Spleen (tissue), 7 donors: ENCODE measurements around the gene PDE1A.

ENCODE experiments used
- CTCF ChIP-seq, 11 experiments: fragments of 200-600 bp in 7 of 11; fragments of 450-650 bp in 4 of 11; sonication (generic) in 4 of 11; IDR thresholded peaks in 8 of 11; conservative IDR thresholded peaks in 3 of 11; 1 replicate in 7 of 11; 2 replicates in 4 of 11; pipeline versions ENCODE4 v1.4.0 to v1.8.0; 2016 to 2021; ENCODE audit warnings: antibody characterized with exemption in 11 of 11, inconsistent platforms in 4 of 11, mild to moderate bottlenecking in 1 of 11
- POLR2AphosphoS5 ChIP-seq, 3 donors: sonication (generic); formaldehyde crosslinking; IDR thresholded peaks; one replicate each; pipeline ENCODE4 v1.5.1; 2017; ENCODE audit warnings: antibody characterized with exemption in 3 of 3
- donor health status: DM: no; HTN: no; CAD: no; lungs with moderate emphysema.
- donor health status: DM: no; HTN: no; CAD: no.
- donor health status: DM: no; HTN: no; CAD: no.

- no peak for TF ChIP-seq CTCF (IDR thresholded peaks at IDR 0.05 in 8 of 11, conservative IDR thresholded peaks at IDR 0.05 in 3 of 11)
- TF ChIP-seq POLR2AphosphoS5 (IDR thresholded peaks at IDR 0.05): no peak
Observed at GRCh38 chr2:182391443-182391842, 35.4 kb downstream of the PDE1A start.
